Endothelial cell of umbilical vein (primary cell): ENCODE data around the gene ZFP1. TPM values are rescaled to one million over a fixed set of nuclear protein-coding genes. Genes with fewer than 3 reads are reported as not detected.

Experiments used
- BruUV-seq: library from RNA; stranded (reverse); fragments of 400-500 nt; replicated peaks from 2 replicates; lab custom pipeline; 2021; lab: Mats Ljungman, UMichigan
- CTCF ChIA-PET: fragments of 300-600, 350-600 bp; sonication (Branson Sonifier 250); formaldehyde crosslinking; loops from one replicate; lab custom pipeline; 2021; ENCODE audit warnings: antibody characterized with exemption, inconsistent platforms; lab: Charles Lee
- POLR2A ChIA-PET: fragments of 300-600, 350-600 bp; sonication (Branson Sonifier 250); formaldehyde crosslinking; loops from one replicate; lab custom pipeline; 2021; ENCODE audit warnings: antibody characterized with exemption, inconsistent platforms; lab: Charles Lee
- DNase-seq: peaks from one replicate; pipeline ENCODE4 v3.0.0-alpha.2; 2011; ENCODE audit warnings: low read depth, low spot score
- FAIRE-seq: peaks from 2 replicates; lab custom pipeline; 2011; peaks lifted over from hg19 to GRCh38; lab: Jason Lieb, UNC
- H2AFZ ChIP-seq: 2 replicates; pipeline ENCODE4 v1.6.0; 2012; ENCODE audit warnings: low read depth, low read length, control low read depth, inconsistent platforms
- H3K27ac ChIP-seq: 2 replicates; pipeline ENCODE4 v1.5.1; 2011; ENCODE audit warnings: low read depth, mild to moderate bottlenecking, control low read depth, low read length, moderate library complexity; ENCODE audit not compliant: insufficient read depth
- H3K27me3 ChIP-seq, 2 experiments: 2 replicates each; pipeline versions ENCODE4 v1.6.0 to v1.6.1; 2011; ENCODE audit warnings: low read length in 2 of 2, mixed read lengths in 1 of 2; ENCODE audit not compliant: control insufficient read depth in 2 of 2, insufficient read depth in 2 of 2
- H3K36me3 ChIP-seq, 2 experiments: 2 replicates in 1 of 2; 3 replicates in 1 of 2; pipeline ENCODE4 v1.5.1; 2011; ENCODE audit warnings: low read length in 2 of 2, mild to moderate bottlenecking in 1 of 2, moderate library complexity in 1 of 2; ENCODE audit not compliant: control insufficient read depth in 2 of 2, insufficient read depth in 2 of 2; ENCODE audit errors: extremely low read depth in 1 of 2
- H3K4me1 ChIP-seq: 3 replicates; pipeline ENCODE4 v1.5.1; 2011; ENCODE audit warnings: mild to moderate bottlenecking, low read length; ENCODE audit not compliant: control insufficient read depth, insufficient read depth; ENCODE audit errors: extremely low read depth
- H3K4me2 ChIP-seq: 2 replicates; pipeline ENCODE4 v1.6.1; 2011; ENCODE audit warnings: low read length, control low read depth, mixed read lengths; ENCODE audit not compliant: insufficient read depth
- H3K4me3 ChIP-seq, 3 experiments: fragments of 200-600 bp in 1 of 3; sonication (generic), shearing (Covaris generic) in 1 of 3; replicated peaks in 1 of 3; 2 replicates each; pipeline ENCODE4 v1.5.1; 2011 to 2016; ENCODE audit warnings: control low read depth in 3 of 3, low read length in 3 of 3, mild to moderate bottlenecking in 2 of 3, inconsistent platforms in 1 of 3, low read depth in 1 of 3, moderate library complexity in 1 of 3; ENCODE audit not compliant: insufficient read depth in 1 of 3
- H3K79me2 ChIP-seq: 2 replicates; pipeline ENCODE4 v1.6.0; 2012; ENCODE audit warnings: low read length, inconsistent platforms; ENCODE audit not compliant: control insufficient read depth, insufficient read depth
- H3K9ac ChIP-seq: replicated peaks from 2 replicates; pipeline ENCODE3; 2011; ENCODE audit warnings: low read length, control low read depth; ENCODE audit not compliant: insufficient read depth; ENCODE audit errors: extremely low read depth
- H3K9me1 ChIP-seq: replicated peaks from 3 replicates; pipeline ENCODE4 v1.6.0; 2011; ENCODE audit warnings: mild to moderate bottlenecking, low read length; ENCODE audit not compliant: control insufficient read depth, insufficient read depth; ENCODE audit errors: extremely low read depth
- H3K9me3 ChIP-seq: replicated peaks from 2 replicates; pipeline ENCODE4 v1.5.1; 2012; ENCODE audit warnings: low read length, inconsistent platforms; ENCODE audit not compliant: control insufficient read depth, insufficient read depth
- H4K20me1 ChIP-seq: replicated peaks from 2 replicates; pipeline ENCODE3; 2011; ENCODE audit warnings: mild to moderate bottlenecking, low read length; ENCODE audit not compliant: control insufficient read depth, insufficient read depth; ENCODE audit errors: extremely low read depth
- EZH2 ChIP-seq: IDR thresholded peaks from 2 replicates; pipeline ENCODE4 v1.6.1; 2012; ENCODE audit warnings: borderline replicate concordance, low read depth, mild to moderate bottlenecking, moderate library complexity, low read length, inconsistent platforms; ENCODE audit not compliant: severe bottlenecking
- FOS ChIP-seq: IDR thresholded peaks from 2 replicates; pipeline ENCODE4 v1.6.1; 2011; ENCODE audit warnings: mild to moderate bottlenecking, low read length, moderate library complexity, borderline replicate concordance; ENCODE audit not compliant: insufficient read depth
- GATA2 ChIP-seq: IDR thresholded peaks from 2 replicates; pipeline ENCODE4 v1.7.0; 2011; ENCODE audit warnings: low read depth, mild to moderate bottlenecking, moderate library complexity, mixed read lengths, low read length; ENCODE audit not compliant: insufficient read length, insufficient read depth
- JUN ChIP-seq: IDR thresholded peaks from 2 replicates; pipeline ENCODE4 v1.6.1; 2011; ENCODE audit warnings: borderline replicate concordance, low read depth; ENCODE audit not compliant: insufficient read length, insufficient read depth
- MAX ChIP-seq: IDR thresholded peaks from 2 replicates; pipeline ENCODE4 v1.6.1; 2011; ENCODE audit not compliant: insufficient read depth, insufficient read length
- MYC ChIP-seq: IDR thresholded peaks from one replicate; pipeline ENCODE4 v1.6.1; 2011; ENCODE audit warnings: mild to moderate bottlenecking, low read depth, low read length
- POLR2A ChIP-seq: IDR thresholded peaks from 2 replicates; pipeline ENCODE4 v1.6.1; 2012; ENCODE audit warnings: low read depth, mild to moderate bottlenecking, control low read depth, low read length
- POLR2AphosphoS5 ChIP-seq: IDR thresholded peaks from 2 replicates; pipeline ENCODE4 v1.6.1; 2012; ENCODE audit warnings: low read depth, mild to moderate bottlenecking, control low read depth, low read length, moderate library complexity; ENCODE audit not compliant: insufficient read depth
- dilution Hi-C: fragments of 300-500 bp; cut with MboI; formaldehyde crosslinking; loops from one replicate; pipeline ENCODE4 v1.15.0; 2019; ENCODE audit warnings: low sequenced_read_pairs; ENCODE audit not compliant: extremely low pct_ligation_motif_present
- intact Hi-C: fragments of 100-400 bp; cut with micrococcal nuclease; formaldehyde crosslinking; loops from one replicate; pipeline ENCODE4 v1.10.0; 2022
- polyA plus RNA-seq, 4 experiments: library from polyadenylated mRNA; depleted of rRNA in 3 of 4; stranded (reverse) in 3 of 4; unstranded in 1 of 4; fragments of >200 nt; gene quantifications; 2 replicates each; pipeline versions ENCODE4 v1.2.1 to v1.2.3, GENCODE V29; 2011 to 2012; ENCODE audit warnings: missing spikeins in 1 of 4
- total RNA-seq: library from RNA; stranded (reverse); gene quantifications from 2 replicates; pipeline ENCODE4 v1.2.3, GENCODE V29; 2021
- TF ChIP-seq, protein P1 (sequence below), 2 donors: IDR thresholded peaks; 1 replicate in 1 of 2; 2 replicates in 1 of 2; pipeline ENCODE4 v1.5.1; 2011; ENCODE audit warnings: low read length in 2 of 2, mild to moderate bottlenecking in 2 of 2, moderate library complexity in 2 of 2, control low read depth in 1 of 2, inconsistent platforms in 1 of 2, low read depth in 1 of 2; ENCODE audit not compliant: insufficient read depth in 1 of 2; ENCODE audit errors: extremely low read depth in 1 of 2

ZFP1 gene
- total and polyA plus RNA-seq, 2 donors (not counting 3 experiments of a cell fraction or from before 2014, with no cell fraction given) = 2.8 to 9.8 TPM

DNA sequence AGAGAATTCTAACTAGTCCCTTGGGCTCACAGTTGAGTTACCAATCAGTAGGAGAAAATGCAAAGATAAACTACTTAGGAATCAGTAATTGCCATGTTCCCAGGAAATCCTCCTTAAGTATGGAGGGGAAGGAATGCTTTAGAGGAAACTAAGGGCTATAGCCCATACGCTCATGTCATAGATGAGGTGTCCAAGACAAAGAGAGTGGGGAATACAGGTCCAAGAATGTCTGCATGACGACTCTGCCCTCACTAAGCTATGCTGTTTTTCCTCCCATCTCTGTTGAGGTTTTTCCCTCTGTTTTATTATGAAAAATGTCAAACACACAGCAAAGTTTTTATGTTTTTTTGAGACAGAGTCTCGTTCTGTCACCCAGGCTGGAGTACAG, 47.7 kb upstream of the ZFP1 start:
- no peak overlapping the region for H2AFZ ChIP-seq
- H3K79me2 ChIP-seq = no peaks in the 10 kb centered on the region
- H3K27me3 ChIP-seq = no peaks in the 10 kb centered on the region
- H3K4me3 ChIP-seq = no peak overlapping the region
- no peak for TF ChIP-seq JUN
- no peak for TF ChIP-seq MYC
- no peak for TF ChIP-seq POLR2AphosphoS5
- no peak for TF ChIP-seq MAX
- no peak for TF ChIP-seq FOS
- TF ChIP-seq GATA2 = no peak
- TF ChIP-seq POLR2A = no peak
- TF ChIP-seq EZH2 = no peak
- TF ChIP-seq, protein P1, sequence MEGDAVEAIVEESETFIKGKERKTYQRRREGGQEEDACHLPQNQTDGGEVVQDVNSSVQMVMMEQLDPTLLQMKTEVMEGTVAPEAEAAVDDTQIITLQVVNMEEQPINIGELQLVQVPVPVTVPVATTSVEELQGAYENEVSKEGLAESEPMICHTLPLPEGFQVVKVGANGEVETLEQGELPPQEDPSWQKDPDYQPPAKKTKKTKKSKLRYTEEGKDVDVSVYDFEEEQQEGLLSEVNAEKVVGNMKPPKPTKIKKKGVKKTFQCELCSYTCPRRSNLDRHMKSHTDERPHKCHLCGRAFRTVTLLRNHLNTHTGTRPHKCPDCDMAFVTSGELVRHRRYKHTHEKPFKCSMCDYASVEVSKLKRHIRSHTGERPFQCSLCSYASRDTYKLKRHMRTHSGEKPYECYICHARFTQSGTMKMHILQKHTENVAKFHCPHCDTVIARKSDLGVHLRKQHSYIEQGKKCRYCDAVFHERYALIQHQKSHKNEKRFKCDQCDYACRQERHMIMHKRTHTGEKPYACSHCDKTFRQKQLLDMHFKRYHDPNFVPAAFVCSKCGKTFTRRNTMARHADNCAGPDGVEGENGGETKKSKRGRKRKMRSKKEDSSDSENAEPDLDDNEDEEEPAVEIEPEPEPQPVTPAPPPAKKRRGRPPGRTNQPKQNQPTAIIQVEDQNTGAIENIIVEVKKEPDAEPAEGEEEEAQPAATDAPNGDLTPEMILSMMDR (IDR thresholded peaks at IDR 0.05; ENCODE audit: extremely low read depth in 1 of 2, insufficient read depth in 1 of 2, low read depth in 1 of 2, low read length in 2 of 2) = no peak
- no TSS peak for BruUV-seq
- H3K36me3 ChIP-seq = no peaks in the 10 kb centered on the region
- FAIRE-seq (no peak), DNase-seq (no peak)
- H4K20me1 ChIP-seq = no peaks in the 10 kb centered on the region
- peaks cover 18% of the 10 kb centered on the region for H3K4me1 ChIP-seq
- dilution Hi-C loops (no loop called here), intact Hi-C loops (no loop called here)
- no peak overlapping the region for H3K27ac ChIP-seq
- no peaks in the 10 kb centered on the region for H3K9me1 ChIP-seq
- H3K4me2 ChIP-seq = no peak overlapping the region
- ChIA-PET CTCF (interaction anchor here (0.9 to 2.0 kb wide), 3 partner anchors 11 to 102 kb away, joined by 3 to 13 read pairs (median 4); partner anchors contain the start of gene ZNRF1), POLR2A (interaction anchor here (0.5 kb wide), 1 partner anchor 17 kb away, joined by 3 read pairs; no protein-coding TSS in a partner anchor)
- H3K9ac ChIP-seq = no peak overlapping the region
- H3K9me3 ChIP-seq = no peaks in the 10 kb centered on the region
